Measurements from ENCODE around the gene TCHHL1. TPM values are rescaled to one million over a fixed set of nuclear protein-coding genes. Genes with fewer than 3 reads are reported as not detected.

Gene TCHHL1
- total and polyA plus RNA-seq, 2 of the 8 experiments (the other 6 are each of a cell fraction or from before 2014, with no cell fraction given) = not detected

DNA sequence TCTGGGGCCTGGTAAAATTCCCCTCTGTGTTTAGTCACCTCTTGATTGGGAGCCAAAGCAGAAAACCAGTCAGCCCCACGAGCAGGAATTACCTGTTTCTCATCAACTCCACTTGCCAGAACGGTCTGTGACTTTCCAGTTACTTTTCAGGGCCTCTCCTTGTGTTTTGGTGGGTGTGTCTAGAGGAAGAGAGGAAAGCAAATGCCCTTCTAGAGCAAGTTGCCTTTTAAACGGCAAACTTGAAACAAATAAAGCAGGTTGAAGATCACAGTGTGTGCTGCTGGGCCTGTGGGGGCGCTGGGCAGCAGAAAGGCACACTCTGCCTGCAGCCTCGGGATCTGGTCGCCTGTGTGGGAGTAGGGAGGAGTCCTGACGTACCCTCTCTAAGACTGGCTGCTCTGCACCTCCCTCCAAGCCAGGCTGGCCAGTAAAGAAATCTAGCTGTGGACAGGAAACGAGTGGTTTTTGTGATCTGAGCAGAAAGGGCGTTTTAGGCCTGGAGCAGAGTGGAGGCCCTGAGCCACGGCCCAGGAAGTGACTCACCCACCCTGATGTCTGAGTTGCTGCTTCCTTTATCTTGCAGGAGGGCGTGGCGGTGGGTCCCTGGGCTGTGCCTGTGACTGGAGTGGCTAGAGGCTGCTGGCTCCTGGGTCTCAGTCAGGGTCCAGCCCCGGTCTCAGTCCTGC is 41.0 kb downstream of the TCHHL1 start:
- Histone ChIP-seq H3K79me1 (ENCODE audit: low read depth, low read length) (no peaks in the 10 kb centered on the region), H3K23ac (ENCODE audit: insufficient read length) (no peak overlapping the region), H3K27ac (ENCODE audit: low read depth, low read length) (peak overlapping the region; percentile 67), H3K9me3 (ENCODE audit: insufficient read depth in 2 of 2, low read depth in 1 of 2, low read length in 1 of 2) (no peaks in the 10 kb centered on the region), H3K4me2 (ENCODE audit: insufficient read depth in 1 of 2, low read depth in 2 of 2, low read length in 2 of 2) (peak overlapping the region; percentile 61 to 70), H3K23me2 (ENCODE audit: low read depth, low read length) (no peaks in the 10 kb centered on the region; the same call in 1 of the 2 replicates), H2BK12ac (ENCODE audit: low read depth, low read length) (peak overlapping the region; percentile 11; the same call in 1 of the 2 replicates), H2AK5ac (ENCODE audit: low read depth, low read length) (no peak overlapping the region), H3K14ac (ENCODE audit: insufficient read length) (no peak overlapping the region), H3K79me2 (ENCODE audit: control insufficient read depth in 1 of 2, insufficient read depth in 2 of 2, low read length in 2 of 2) (no peaks in the 10 kb centered on the region), H2BK5ac (ENCODE audit: low read depth, low read length) (peak overlapping the region; percentile 68; the same call in 1 of the 2 replicates), H3K4me1 (replicated peaks in 1 of 4; ENCODE audit: control insufficient read depth in 3 of 4, insufficient read depth in 4 of 4, low read length in 3 of 4) (peaks cover 14 to 19% (median 17%) of the 10 kb centered on the region in 4 experiments; a peak in 6 of 7 replicates), H2BK20ac (ENCODE audit: low read length) (no peak overlapping the region; the same call in 1 of the 2 replicates), H3K4ac (replicated peaks; ENCODE audit: insufficient read length, low read depth, low read length) (peak overlapping the region; percentile 74), H3K4me3 (ENCODE audit: extremely low read depth in 1 of 4, insufficient read depth in 2 of 4, low read depth in 3 of 4, low read length in 4 of 4) (peak overlapping the region; percentile 3 to 44 (median 24); a peak in 5 of 8 replicates), H2BK120ac (replicated peaks; ENCODE audit: low read depth, low read length) (peak overlapping the region; percentile 59), H4K5ac (ENCODE audit: insufficient read length, low read depth, low read length) (peak overlapping the region; percentile 27), H3K9ac (replicated peaks in 1 of 4; ENCODE audit: extremely low read depth in 1 of 4, low read depth in 3 of 4, low read length in 3 of 4) (peak overlapping the region in 3 of 4 experiments; percentile 0 to 34 (median 16); a peak in 2 of 7 replicates), H3K36me3 (ENCODE audit: control insufficient read depth in 2 of 4, insufficient read depth in 4 of 4, low read length in 3 of 4) (no peaks in the 10 kb centered on the region), H4K20me1 (replicated peaks in 1 of 2; ENCODE audit: control insufficient read depth in 1 of 2, insufficient read depth in 2 of 2, low read length in 2 of 2) (no peaks in the 10 kb centered on the region), H4K91ac (replicated peaks; ENCODE audit: insufficient read length, low read length) (peak overlapping the region; percentile 48), H3K27me3 (replicated peaks in 1 of 4; ENCODE audit: control insufficient read depth in 3 of 4, extremely low read depth in 1 of 4, insufficient read depth in 3 of 4, low read length in 3 of 4) (no peaks in the 10 kb centered on the region), H2AFZ (ENCODE audit: low read length) (peak overlapping the region; percentile 66), H2BK15ac (ENCODE audit: low read length) (peak overlapping the region; percentile 76), H3K18ac (ENCODE audit: extremely low read depth, low read length) (peak overlapping the region; percentile 68), H4K8ac (ENCODE audit: extremely low read depth, insufficient read depth, low read length) (0 out of 2 replicates have a peak overlapping the region, but pooled peaks have one; percentile 7), H3K56ac (replicated peaks; ENCODE audit: insufficient read length, low read depth, low read length) (peak overlapping the region; percentile 2)
- ChIA-PET CTCF (ENCODE audit: partially characterized antibody) (interaction anchor here (0.9 to 3.1 kb wide), 7 partner anchors 9 to 411 kb away, joined by 3 to 12 read pairs (median 6); partner anchors contain the start of gene S100A11), POLR2A (ENCODE audit: partially characterized antibody) (interaction anchor here (1.1 kb wide), 1 partner anchor 11 kb away, joined by 3 read pairs; the partner anchor contains the start of gene S100A11)
- DNase-seq (ENCODE audit: low read depth in 1 of 2, low spot score in 2 of 2) (peak; percentile 73 to 79), FAIRE-seq (no peak)
- WGBS, 2 experiments (ENCODE audit: extremely low coverage in 1 of 2, insufficient coverage in 1 of 2, insufficient read length in 1 of 2, insufficient replicate concordance in 2 of 2, low coverage in 1 of 2, low lambda C conversion rate in 2 of 2, missing lambda C conversion rate in 1 of 2) = 16% methylated on average over 13 of the region's 13 CpGs; no CpG with 5 or more reads in 1 of the 2 experiments
- 0 out of 4 replicates have a peak, but pooled peaks of 1 of the 2 experiments have one; percentile 74 for TF ChIP-seq HDAC2 (IDR thresholded peaks at IDR 0.05; ENCODE audit: borderline replicate concordance in 1 of 2, low read depth in 2 of 2, low read length in 2 of 2)
- TF ChIP-seq RFX5 (IDR thresholded peaks at IDR 0.05; ENCODE audit: borderline replicate concordance, low read depth, low read length) = no peak
- no peak for TF ChIP-seq BACH1 (IDR thresholded peaks at IDR 0.05; ENCODE audit: low read length)
- TF ChIP-seq CHD1 (IDR thresholded peaks at IDR 0.05; ENCODE audit: low read depth, low read length) = no peak
- no peak for TF ChIP-seq ZNF274 (IDR thresholded peaks at IDR 0.05; ENCODE audit: borderline replicate concordance, extremely low read depth, low read length)
- peak; percentile 42 for TF ChIP-seq ASH2L (IDR thresholded peaks at IDR 0.05; ENCODE audit: low read length)
- peak in 1 of 2 experiments; percentile 17; a peak in 1 of 4 replicates for TF ChIP-seq RAD21 (IDR thresholded peaks at IDR 0.05 in 1 of 2, conservative IDR thresholded peaks at IDR 0.05 in 1 of 2; ENCODE audit: low read depth in 2 of 2, low read length in 2 of 2)
- TF ChIP-seq TEAD4 (IDR thresholded peaks at IDR 0.05; ENCODE audit: low read depth, low read length) = no peak
- 0 out of 2 replicates have a peak, but pooled peaks have one; percentile 7 for TF ChIP-seq CREB1 (IDR thresholded peaks at IDR 0.05)
